PC-9 (cell line): ENCODE results near the gene TRIP12.

Experiments used
- EZH2 ChIP-seq: fragments of 200-600 bp; sonication (generic); IDR thresholded peaks from 2 replicates; pipeline ENCODE4 v1.8.0; 2017; ENCODE audit warnings: antibody characterized with exemption, low read depth
- TF ChIP-seq, protein P1 (sequence below): fragments of 200-600 bp; sonication (generic); conservative IDR thresholded peaks from 2 replicates; pipeline ENCODE4 v1.6.1; 2017; ENCODE audit warnings: mixed run types, antibody characterized with exemption, mild to moderate bottlenecking, moderate library complexity

DNA sequence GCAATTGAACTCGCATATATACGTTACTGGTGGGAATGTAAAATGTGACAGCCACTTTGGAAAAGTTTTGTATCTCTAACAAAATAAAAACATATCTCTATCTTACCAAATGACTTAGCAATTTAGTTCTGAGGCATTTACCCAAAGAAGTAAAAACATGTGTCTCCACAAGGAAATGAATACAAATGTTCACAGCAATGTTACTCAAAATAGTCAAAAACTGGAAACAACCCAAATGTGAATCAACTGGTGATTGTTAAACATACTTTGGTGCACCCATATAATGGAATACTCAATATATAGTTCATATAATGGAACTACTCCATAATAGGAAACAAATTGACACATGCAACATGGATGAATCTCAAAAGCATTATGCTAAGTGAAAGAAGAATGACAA is 137.0 kb downstream of the TRIP12 start:
- TF ChIP-seq, protein P1, sequence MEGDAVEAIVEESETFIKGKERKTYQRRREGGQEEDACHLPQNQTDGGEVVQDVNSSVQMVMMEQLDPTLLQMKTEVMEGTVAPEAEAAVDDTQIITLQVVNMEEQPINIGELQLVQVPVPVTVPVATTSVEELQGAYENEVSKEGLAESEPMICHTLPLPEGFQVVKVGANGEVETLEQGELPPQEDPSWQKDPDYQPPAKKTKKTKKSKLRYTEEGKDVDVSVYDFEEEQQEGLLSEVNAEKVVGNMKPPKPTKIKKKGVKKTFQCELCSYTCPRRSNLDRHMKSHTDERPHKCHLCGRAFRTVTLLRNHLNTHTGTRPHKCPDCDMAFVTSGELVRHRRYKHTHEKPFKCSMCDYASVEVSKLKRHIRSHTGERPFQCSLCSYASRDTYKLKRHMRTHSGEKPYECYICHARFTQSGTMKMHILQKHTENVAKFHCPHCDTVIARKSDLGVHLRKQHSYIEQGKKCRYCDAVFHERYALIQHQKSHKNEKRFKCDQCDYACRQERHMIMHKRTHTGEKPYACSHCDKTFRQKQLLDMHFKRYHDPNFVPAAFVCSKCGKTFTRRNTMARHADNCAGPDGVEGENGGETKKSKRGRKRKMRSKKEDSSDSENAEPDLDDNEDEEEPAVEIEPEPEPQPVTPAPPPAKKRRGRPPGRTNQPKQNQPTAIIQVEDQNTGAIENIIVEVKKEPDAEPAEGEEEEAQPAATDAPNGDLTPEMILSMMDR: no peak
- TF ChIP-seq EZH2: no peak
